ENCODE results near the gene BCAR3. TPM values are rescaled to one million over a fixed set of nuclear protein-coding genes. Genes with fewer than 3 reads are reported as not detected.

The BCAR3 gene
- under 1 TPM; 0.46 to 0.99 TPM for total RNA-seq

DNA sequence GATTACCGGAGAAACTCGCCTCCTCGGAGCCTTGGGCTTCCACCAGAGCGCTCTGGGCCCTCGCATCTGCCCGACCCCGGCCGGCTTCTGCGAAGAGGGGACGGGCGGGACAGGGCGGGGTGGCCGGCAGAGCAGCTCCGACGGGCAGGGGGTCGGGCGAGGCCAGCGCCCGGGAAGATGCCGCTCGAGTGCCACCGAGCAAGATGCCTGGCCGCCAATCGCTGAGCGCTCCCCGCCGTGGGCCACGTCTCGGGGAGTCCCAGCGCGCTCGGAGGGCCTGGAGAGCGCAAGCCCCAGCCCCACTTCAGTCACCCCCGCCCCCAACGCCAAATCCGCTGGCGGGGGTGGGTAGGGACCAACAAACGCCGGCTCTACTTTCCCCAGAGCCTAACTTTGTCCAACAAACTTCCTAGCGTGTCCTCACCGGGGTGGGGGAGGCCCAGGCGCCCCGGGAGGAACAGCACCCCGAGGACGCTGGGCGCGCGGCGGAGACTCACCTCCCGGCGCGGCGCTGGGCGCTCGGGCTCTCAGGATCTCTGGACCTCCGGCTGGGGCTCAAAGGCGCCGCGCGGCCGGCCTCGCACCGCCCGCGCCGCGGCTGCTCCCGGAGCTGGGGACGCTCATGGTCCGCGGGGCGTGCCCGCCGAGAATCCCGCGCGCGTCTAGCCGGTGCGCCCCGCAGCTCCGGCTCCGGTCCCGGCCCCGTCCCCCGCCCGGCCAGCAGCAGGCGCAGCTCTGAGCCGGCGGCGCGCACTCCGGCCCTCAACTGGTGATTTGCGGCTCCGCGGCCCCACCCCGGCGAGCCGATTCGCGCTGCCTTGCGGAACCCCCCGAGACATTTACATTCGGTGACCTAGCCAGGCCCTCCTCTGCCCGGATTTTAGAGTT, at the start of gene BCAR3:
Gene BCAR3 (minus strand): TSS at position 737 of the 888 bp plus-strand sequence. CDS start 6,907 bp downstream, outside the sequence.
- CTCF ChIA-PET = interaction anchor here (0.9 to 1.1 kb wide), 3 partner anchors 12 to 133 kb away, joined by 3 read pairs; no protein-coding TSS in a partner anchor
- POLR2A ChIA-PET = no interaction called here

DNA sequence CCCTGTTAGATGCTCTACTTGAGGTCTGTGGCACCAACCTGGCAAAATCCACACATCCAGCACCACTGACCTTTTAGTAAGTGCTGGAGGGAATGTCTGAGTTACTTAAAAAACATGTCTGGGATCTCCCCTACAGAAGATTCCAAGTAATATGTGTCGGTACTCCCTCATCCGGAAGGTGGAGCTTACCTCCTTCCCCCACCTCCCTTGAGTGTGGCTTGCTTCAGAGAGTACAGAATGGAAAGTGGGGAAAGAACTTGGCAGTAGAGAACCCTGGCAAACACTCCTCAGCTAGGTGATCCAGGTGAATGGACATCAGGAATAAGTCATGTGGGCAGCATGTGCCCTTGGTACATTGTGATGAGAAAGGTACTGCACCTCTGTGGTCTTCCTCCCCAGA, 49.0 kb upstream of the BCAR3 start:
- ChIA-PET POLR2A (no interaction called here), CTCF (no interaction called here)

DNA sequence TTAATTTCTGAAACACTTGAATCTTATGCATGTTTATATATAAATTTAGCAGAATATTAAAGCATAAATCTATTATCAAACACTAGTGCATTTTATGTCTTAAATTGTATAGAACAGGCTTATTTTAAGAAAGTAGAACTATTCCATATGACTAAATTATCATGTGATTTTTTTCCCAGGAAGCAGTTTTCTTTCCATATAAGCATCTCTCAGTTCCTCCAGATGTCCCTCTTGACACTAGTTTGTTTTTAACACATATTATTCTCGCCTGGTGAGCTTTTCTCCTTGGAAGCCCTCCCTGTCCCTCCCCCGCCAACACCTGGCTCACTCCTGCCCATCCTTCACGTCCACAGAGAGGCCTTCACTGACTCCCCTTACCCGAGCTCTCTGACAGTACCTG, 48.3 kb upstream of the BCAR3 start:
- ChIA-PET POLR2A (no interaction called here), CTCF (no interaction called here)

DNA sequence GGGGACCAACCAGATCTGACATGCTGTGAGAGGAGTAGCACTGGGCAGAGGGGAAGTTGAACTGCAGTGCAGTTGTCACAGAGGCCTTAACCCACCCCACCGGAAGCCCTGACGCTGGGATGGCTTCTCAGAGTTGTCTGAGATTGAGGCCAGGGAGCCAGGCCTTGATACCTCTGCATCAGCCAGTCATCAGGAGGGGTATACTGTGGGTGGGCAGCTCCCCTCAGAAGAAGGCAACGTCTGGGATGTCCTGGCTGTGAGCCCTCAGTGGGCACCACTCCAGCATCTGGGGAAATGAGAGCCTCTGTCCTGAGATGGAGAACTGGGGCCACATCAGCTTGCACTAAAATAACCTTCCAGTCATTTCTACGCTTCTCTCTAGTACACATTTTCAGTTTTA, 47.9 kb upstream of the BCAR3 start:
- POLR2A ChIA-PET = no interaction called here
- CTCF ChIA-PET = no interaction called here

DNA sequence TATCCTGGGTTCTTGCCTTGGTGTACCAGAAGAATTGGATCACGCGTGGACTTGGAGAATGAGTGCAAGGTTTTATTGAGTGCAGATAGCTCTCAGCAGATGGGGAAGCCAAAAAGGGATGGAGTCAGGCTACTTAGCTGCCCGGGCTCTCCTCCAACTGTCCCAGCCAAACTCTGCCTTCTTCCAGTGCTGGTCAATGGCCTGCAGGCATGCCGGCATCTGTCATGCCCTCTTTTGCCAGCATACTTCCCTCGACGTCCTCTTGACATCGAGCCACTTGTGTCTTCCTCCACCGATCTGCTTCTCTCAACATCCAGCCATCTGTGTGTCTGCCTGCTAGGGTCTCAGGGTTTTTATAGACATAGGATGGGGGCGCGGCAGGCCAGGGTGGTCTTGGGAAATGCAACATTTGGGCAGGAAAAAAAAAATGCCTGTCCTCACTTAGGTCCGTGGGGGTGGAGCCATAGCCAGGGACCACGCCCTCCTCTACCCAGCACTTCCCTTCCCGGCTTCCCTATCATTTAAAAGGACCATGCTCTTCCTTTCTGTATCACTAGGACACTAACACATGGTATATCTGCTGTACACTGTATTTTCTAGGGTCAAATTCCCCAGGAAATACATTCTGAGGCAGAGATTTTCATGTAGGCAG, 47.0 kb upstream of the BCAR3 start:
- POLR2A ChIA-PET = no interaction called here
- CTCF ChIA-PET = no interaction called here

DNA sequence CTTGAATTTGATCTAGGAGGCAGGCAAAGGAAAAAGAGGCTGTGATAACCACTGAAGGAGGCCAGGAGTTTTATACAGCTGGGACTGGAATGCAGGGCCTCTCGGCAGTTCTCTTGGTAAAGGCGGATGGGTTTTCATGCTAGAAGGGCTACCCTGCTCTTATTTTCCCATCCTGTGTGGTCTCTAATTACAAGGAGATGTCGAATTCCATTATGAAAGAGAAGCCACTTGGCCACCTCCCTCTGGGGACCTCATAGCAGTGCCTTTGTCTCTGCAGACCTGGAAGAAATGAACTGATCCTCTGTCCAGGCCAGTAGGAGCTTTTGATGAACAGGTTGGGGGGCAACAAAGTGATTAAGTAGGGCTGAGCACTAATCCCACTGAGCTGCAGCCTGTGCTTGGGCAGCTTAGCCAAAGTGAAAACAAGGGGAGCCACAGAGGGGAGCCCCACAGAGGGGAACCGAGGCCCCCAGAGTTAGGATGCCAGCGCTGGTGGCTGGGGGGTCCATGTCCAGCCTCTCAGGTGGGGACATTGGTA, 42.2 kb upstream of the BCAR3 start:
- ChIA-PET POLR2A (no interaction called here), CTCF (no interaction called here)

DNA sequence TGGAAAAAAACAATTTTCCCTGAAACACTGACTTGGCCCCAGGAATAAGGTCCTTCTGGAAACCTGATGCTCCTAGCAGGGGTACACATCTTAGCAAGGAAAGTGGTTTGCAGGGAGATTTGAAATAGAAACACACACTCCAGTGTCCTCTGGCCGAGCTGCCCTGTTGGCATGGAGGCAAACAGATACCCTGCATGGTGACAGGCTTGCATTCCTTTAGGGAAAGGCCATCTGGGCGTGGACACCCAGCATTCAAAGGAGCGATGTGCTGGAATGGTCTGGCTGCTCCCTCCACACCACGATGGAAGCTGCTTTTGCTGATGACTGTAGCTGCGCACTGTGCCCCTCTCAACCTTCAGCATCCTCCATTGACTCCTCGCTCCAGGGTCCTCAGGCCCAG, 41.5 kb upstream of the BCAR3 start:
- ChIA-PET CTCF (no interaction called here), POLR2A (no interaction called here)

DNA sequence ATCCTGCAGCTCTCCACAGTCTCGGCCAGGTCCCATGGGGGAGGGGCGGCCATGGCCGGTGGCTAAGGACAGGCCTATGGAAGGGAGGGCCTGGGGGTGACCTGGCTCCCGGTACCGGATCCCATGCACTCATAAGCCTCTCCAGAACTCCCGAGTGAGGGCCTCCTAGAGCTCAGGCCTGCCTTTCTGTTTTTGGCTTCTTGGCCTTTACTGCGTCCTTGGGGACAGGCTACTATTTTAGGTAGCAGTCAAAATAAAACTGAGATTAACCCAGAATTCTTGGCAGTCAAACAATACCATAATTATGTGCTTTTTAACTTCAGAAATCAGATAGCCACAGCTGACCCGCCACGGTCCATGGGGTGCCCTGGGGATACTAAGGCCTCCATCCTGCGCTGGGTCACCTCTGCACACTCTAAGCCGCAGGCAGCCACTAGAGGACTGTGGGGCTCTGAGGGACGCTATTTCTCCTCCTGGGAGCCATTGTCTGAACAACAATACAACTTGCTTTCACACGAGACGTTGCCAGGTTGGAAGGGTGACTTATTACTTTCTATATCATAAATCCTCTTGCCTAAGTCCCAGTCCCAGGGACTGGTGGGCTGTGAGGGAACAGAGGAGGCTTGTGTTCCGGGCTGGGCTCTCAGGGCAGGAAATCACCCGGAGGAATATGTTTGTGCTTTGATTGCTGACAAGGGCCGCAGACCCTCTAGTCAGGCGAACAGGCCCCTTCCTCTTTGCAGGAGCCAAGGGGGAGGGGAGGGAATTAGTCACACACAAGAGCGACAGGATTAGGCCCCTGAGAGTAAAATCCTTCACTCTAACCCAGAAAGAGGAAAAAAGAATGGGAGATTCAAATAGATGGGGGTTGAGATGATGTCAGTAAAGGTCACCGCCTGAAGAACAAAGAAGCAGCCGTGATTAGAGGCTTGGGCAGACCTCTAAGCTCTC, 40.7 kb upstream of the BCAR3 start:
- ChIA-PET CTCF (no interaction called here), POLR2A (no interaction called here)

DNA sequence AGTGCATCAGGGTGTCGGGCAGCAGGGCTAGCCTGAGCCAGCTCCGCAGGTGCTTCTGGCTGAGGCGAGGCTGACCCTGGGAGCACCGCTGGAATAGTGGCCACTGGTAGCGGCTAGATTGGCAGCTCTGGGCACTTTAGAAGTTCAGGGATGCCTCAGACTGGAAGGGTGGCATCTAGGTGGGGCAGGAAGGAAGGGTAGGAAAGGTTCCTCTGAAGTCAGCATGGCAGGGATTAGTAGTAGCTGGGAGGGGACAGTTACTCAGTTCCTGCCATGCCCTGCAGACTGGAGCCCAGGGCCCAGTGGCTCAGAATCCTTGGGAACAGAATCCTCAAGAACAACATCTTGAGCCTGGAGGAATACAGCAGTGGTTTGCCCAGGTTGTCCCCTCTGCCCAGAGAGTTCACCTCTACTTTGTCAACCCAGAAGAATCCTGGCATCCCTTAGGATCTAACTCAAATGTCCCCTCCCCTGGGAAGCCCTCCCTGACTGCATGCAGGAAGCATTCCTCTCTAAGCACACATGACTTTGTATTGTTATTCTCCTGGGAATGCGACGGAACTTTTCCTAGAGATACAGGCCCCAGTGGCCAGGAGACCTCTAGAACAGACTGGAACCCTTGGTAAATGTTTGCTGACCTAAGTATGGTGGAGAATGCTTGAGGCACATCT, 39.5 kb upstream of the BCAR3 start:
- ChIA-PET CTCF (no interaction called here), POLR2A (no interaction called here)

DNA sequence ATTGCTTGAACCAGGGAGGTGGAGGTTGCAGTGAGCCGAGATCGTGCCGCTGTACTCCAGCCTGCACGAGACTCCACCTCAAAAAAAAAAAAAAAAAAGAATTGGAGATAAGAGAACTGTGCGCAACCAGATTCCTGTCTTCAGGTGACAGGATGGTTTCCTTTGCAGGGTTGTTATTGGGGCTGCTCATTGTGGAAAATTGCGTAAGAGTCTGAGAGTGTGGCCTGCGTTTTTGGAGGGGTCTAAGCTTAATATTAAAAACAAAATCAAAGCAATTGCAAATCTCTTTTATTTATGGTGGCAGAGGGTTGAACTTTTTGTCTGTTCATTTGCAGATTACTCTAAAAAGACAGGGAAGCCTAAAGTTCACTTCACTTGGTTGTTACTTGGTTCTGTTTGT, 36.0 kb upstream of the BCAR3 start:
- CTCF ChIA-PET = interaction anchor here (0.5 to 1.3 kb wide), 2 partner anchors 32 to 96 kb away, joined by 3 to 4 read pairs; no protein-coding TSS in a partner anchor

DNA sequence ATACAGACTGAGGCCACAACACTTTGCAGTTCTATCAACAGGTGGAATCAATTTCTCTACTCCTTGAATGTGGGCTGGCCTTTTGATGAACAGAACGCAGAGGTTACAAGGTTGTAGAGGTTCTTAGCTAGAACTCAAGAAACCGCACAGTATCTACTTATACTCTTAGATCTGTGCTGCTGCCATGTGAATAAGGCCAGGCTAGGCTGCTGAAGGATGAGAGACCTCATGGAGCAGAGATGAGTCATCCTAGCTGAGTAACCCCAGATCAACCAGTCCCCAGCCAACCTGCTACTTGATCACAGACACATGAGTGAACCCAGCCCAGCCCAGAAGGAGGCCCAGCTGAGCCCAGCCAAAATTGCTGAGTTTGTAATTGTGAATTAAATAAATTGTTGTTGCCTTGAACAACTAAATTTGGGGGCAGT, 35.3 kb upstream of the BCAR3 start:
- CTCF ChIA-PET = interaction anchor here (0.5 to 1.3 kb wide), 2 partner anchors 33 to 97 kb away, joined by 3 to 4 read pairs; no protein-coding TSS in a partner anchor

More for the DNA sequence above, 36.0 kb upstream of the BCAR3 start:
- POLR2A ChIA-PET = no interaction called here

DNA sequence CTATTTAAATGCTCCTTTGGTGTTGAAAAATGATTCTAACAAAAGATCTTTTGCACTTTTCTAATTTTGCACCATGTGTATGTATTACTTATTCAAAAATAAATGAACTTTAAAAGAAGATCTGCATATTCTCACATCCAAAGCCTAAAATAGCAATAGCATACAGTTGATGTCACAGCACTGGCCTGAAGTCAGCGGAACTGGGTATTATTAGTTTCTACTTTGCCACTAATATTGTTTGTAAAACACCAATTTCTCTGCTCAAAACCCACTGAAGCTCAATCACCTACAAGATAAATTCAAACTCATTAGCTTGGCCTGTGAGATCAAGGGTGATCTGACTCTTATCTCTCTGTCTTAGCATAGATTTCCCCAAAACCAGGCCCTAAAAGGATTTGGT, 34.5 kb upstream of the BCAR3 start:
- ChIA-PET POLR2A (no interaction called here), CTCF (no interaction called here)

More for the DNA sequence above, 35.3 kb upstream of the BCAR3 start:
- POLR2A ChIA-PET = interaction anchor here (0.6 kb wide), 1 partner anchor 345 kb away, joined by 5 read pairs; no protein-coding TSS in a partner anchor

DNA sequence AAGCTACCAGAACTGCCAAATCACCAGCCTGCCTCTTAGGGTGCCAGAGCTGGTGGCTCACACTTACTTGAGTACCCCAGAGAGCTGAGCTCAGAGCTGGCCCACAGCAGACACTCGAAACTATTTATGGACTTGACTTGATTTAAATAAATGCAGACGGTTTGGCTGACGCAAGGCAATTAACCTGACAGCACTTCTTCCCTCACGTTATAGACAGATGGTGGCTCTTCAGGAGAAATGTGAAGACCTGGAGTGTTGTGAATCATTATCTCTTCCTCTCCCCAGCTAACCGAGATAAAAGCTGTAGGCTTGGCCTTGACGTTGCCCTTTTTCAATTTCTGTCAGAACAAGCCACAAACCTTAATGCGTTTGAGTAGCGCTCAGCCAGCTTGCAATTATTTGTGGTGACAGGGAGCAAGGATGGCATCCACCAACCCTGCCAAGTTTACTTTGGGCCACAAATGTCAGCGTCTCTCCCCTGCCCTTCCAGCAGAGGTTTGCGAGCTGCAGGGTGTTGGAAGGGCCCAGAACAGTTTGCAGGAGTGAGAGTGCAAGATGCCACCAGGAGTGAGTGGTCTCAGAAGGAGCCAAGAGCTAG, 34.0 kb upstream of the BCAR3 start:
- ChIA-PET POLR2A (no interaction called here), CTCF (no interaction called here)

DNA sequence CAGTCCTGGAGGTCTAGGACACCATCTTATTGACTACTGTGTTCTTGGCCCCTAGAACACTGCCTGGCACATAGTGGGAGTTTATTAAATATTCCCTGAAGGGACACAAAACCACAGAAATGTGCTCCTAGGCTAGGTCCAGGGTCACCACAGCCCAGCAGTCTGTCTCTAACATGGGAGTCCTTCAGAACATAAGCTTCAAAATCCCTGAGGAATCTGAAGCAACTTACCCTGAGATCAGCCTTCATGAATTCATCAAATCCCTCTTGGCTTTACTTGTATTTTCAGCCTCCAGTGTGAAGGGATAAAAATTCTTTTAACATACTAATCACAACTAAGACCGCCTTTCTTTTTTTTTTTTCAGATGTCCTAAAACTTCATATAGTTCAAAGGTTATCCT, 32.7 kb upstream of the BCAR3 start:
- CTCF ChIA-PET = no interaction called here
- POLR2A ChIA-PET = no interaction called here

DNA sequence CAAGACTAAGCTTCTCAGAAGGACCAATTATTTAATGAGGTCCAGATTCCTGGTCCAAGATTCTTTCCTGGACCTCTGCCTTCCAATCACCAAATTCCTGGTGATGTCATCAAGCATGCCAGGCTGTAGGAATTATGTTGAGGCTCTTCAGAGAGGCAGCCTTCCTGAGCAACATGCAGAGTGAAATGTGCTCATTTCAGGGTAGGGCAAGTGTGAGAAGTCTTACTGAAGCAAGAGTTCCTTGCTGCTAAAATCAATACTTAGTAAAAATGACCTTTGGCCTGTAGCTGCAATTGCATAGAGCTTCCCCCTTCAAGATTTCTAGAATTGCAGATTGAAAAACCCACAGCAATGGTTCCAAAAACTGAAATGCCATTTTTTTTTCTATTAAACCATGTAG, 31.7 kb upstream of the BCAR3 start:
- ChIA-PET POLR2A (no interaction called here), CTCF (no interaction called here)

DNA sequence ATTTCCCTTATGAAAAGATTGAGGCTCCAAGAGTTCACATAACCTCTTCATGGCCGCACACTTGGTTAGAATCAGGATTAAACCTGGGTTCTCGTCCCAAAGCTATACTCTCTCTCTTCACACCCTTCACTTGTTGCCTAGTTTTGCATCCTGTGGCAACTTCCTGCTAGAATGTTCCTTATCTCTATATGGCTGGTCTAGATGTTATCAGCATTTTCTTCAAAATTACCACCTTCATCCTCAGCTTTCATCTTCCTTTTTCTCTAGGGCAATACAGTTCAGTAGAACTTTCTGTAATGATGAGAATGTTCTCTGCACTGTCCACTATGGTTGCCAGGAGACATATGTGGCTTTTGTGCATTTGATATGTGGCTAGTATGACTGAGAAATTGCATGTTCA, 31.1 kb upstream of the BCAR3 start:
- ChIA-PET CTCF (interaction anchor here (0.6 kb wide), 1 partner anchor 23 kb away, joined by 3 read pairs; no protein-coding TSS in a partner anchor), POLR2A (no interaction called here)

DNA sequence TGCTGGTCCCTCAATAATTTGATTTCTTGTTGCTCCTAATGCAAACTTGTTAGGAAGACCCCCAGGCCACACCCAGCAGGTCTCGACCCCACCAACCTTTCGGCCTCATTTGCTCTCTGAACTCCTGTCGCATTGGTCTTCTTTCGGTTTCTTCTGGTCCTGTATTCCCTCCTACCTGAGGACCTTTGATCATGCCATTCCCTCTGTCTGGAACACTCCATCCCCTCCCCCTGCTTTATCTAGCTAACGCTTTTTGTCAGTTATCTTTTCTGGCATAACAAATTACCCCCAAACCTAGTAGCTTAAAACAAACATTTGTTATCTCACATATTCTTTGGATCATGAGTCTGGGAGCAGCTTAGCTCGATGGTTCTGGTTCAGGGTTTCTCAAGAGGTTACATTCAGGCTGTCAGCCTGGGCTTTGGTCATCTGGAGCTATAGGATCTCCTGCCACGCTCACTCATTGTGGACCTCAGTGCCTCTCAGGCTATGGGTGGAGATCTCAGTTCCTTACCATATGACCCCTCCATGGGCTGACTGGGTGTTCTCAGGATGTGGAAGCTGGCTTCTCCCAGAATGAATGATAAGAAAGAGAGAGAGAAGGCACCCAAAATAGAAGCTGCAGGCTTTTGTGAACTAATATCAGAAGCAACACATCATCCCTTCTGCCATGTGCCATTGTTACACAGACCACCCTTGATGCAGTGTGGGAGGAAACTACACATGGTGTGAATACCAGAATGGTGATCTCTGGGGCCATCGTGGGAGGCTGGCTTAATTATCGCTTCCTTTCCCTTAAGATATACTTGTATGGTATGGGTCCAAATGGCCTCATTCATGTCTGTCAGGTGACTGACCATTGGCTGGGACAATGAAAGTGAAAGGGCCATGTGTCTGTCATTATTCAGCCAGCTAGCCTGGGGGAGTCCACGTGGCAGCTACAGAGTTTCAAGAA, 29.1 kb upstream of the BCAR3 start:
- ChIA-PET POLR2A (no interaction called here), CTCF (interaction anchor here (0.9 kb wide), 1 partner anchor 133 kb away, joined by 3 read pairs; no protein-coding TSS in a partner anchor)
